Measurements from ENCODE around the gene SPAAR. TPM values are rescaled to one million over a fixed set of nuclear protein-coding genes. Genes with fewer than 3 reads are reported as not detected.
"Not testable (repeated sequence)": the region's sequence is repeated elsewhere in the genome, so short reads cannot be mapped to it uniquely, and the experiment has no call there.

The SPAAR gene
- 0.79 TPM for total RNA-seq

GRCh38 chr9:35909274-35909673 is at the start of gene SPAAR:
Gene SPAAR, plus strand, starts transcription at chr9:35909490. Its CDS starts 974 bp downstream, at chr9:35910464.
- no peak for DNase-seq

- DNase-seq, result no peak
Observed at GRCh38 chr9:35859990-35860339, 49.3 kb upstream of the SPAAR start.

GRCh38 chr9:35861161-35861897 is 48.0 kb upstream of the SPAAR start:
- no peak for DNase-seq

GRCh38 chr9:35862328-35862727 is 47.0 kb upstream of the SPAAR start:
- DNase-seq, result no peak

- DNase-seq, result no peak
Observed at GRCh38 chr9:35863583-35863982, 45.7 kb upstream of the SPAAR start.

- no peak for DNase-seq
Observed at GRCh38 chr9:35864695-35865255, 44.5 kb upstream of the SPAAR start.

- DNase-seq, result no peak
Observed at GRCh38 chr9:35867538-35867937, 41.8 kb upstream of the SPAAR start.

GRCh38 chr9:35868933-35869332 is 40.4 kb upstream of the SPAAR start:
- no peak for DNase-seq

GRCh38 chr9:35869621-35870216 is 39.6 kb upstream of the SPAAR start:
- DNase-seq, result no peak

GRCh38 chr9:35870351-35870923 is 38.9 kb upstream of the SPAAR start, which contains the start of gene OR13J1:
Gene OR13J1, minus strand, starts transcription at chr9:35870401. Its CDS starts 0 bp downstream, at chr9:35870401.
- no peak for DNase-seq

GRCh38 chr9:35871545-35871944 is 37.7 kb upstream of the SPAAR start:
- no peak for DNase-seq

GRCh38 chr9:35872505-35872904 is 36.8 kb upstream of the SPAAR start:
- DNase-seq, result no peak

GRCh38 chr9:35882263-35882848 is 26.9 kb upstream of the SPAAR start:
- DNase-seq, result peak; percentile 89

- peak; percentile 50 for DNase-seq
Observed at GRCh38 chr9:35882996-35883395, 26.3 kb upstream of the SPAAR start.

- not testable (repeated sequence) for DNase-seq
Observed at GRCh38 chr9:35884908-35885307, 24.4 kb upstream of the SPAAR start.

GRCh38 chr9:35891646-35892045 is 17.6 kb upstream of the SPAAR start:
- no peak for DNase-seq

GRCh38 chr9:35892051-35892450 is 17.2 kb upstream of the SPAAR start:
- no peak for DNase-seq

- DNase-seq, result no peak
Observed at GRCh38 chr9:35896570-35896969, 12.7 kb upstream of the SPAAR start.

GRCh38 chr9:35897376-35898099 is 11.8 kb upstream of the SPAAR start:
- DNase-seq, result not testable (repeated sequence)

- DNase-seq, result no peak
Observed at GRCh38 chr9:35898337-35898736, 11.0 kb upstream of the SPAAR start.

GRCh38 chr9:35899021-35899420 is 10.3 kb upstream of the SPAAR start:
- DNase-seq, result no peak

GRCh38 chr9:35903049-35903448 is 6.2 kb upstream of the SPAAR start:
- DNase-seq, result peak; percentile 57

All from skin of body (tissue), 2 donors.